HepG2 (cell line): ENCODE measurements around the gene OSTF1. TPM values are rescaled to one million over a fixed set of nuclear protein-coding genes. Genes with fewer than 3 reads are reported as not detected.
A peak's percentile ranks its signal among the peaks of the same experiment; 100 is the strongest.

Source experiments
- ATAC-seq: fragments of 200-7000 bp; cut with Tn5 transposase; 3 replicates; pipeline ENCODE4 v1.9.1; 2020; ENCODE audit warnings: mild to moderate bottlenecking, moderate library complexity
- BruUV-seq: library from RNA; stranded (reverse); fragments of 400-500 nt; replicated peaks from 2 replicates; lab custom pipeline; 2021; lab: Mats Ljungman, UMichigan
- CTCF ChIA-PET: fragments of 300-600 bp; formaldehyde crosslinking; extraction: SDS; loops from one replicate; lab custom pipeline; 2021; ENCODE audit warnings: low total read pairs, inconsistent platforms, low intra/inter-chr PET ratio; lab: Yijun Ruan, JAX
- POLR2A ChIA-PET: fragments of 350-600 bp; sonication (Branson Sonifier 250); formaldehyde crosslinking; loops from one replicate; lab custom pipeline; 2020; ENCODE audit warnings: antibody characterized with exemption, inconsistent platforms; lab: Yijun Ruan, JAX
- DNase-seq: peaks from one replicate; pipeline ENCODE4 v3.0.0-alpha.2; 2015; ENCODE audit warnings: low spot score
- FAIRE-seq: peaks from 3 replicates; lab custom pipeline; 2011; peaks lifted over from hg19 to GRCh38; lab: Jason Lieb, UNC
- H2AFZ ChIP-seq: one replicate; pipeline ENCODE4 v1.6.1; 2011; ENCODE audit warnings: low read length, inconsistent platforms
- H3K27ac ChIP-seq: fragments of 300-600 bp; 3 replicates; pipeline ENCODE4 v1.8.0; 2011; ENCODE audit warnings: mixed run types, mild to moderate bottlenecking, mixed read lengths, low read length, inconsistent platforms; ENCODE audit not compliant: insufficient read depth; ENCODE audit errors: extremely low read length
- H3K27me3 ChIP-seq, 2 experiments: fragments of 200-600 bp in 1 of 2; 2 replicates in 1 of 2; 3 replicates in 1 of 2; pipeline versions ENCODE4 v1.6.0 to v1.8.0; 2011; ENCODE audit warnings: low read length in 2 of 2, mild to moderate bottlenecking in 2 of 2, moderate library complexity in 2 of 2, inconsistent platforms in 1 of 2; ENCODE audit not compliant: insufficient read depth in 2 of 2, control insufficient read depth in 1 of 2
- H3K36me3 ChIP-seq, 2 experiments: fragments of 200-600 bp in 1 of 2; replicated peaks in 1 of 2; 2 replicates in 1 of 2; 3 replicates in 1 of 2; pipeline versions ENCODE4 v1.5.1 to v1.8.0; 2011; ENCODE audit warnings: low read length in 2 of 2, inconsistent platforms in 1 of 2; ENCODE audit not compliant: insufficient read depth in 2 of 2, control insufficient read depth in 1 of 2
- H3K4me1 ChIP-seq: 2 replicates; pipeline ENCODE4 v1.5.1; 2012; ENCODE audit warnings: low read length, inconsistent platforms; ENCODE audit not compliant: insufficient read depth
- H3K4me2 ChIP-seq: 2 replicates; pipeline ENCODE4 v1.6.0; 2011; ENCODE audit warnings: low read depth, low read length, inconsistent platforms
- H3K4me3 ChIP-seq, 3 experiments: fragments of 200-600 bp in 1 of 3; sonication (generic), shearing (Covaris generic) in 1 of 3; replicated peaks in 1 of 3; 2 replicates each; pipeline ENCODE4 v1.5.1; 2011 to 2016; ENCODE audit warnings: low read length in 3 of 3, inconsistent platforms in 2 of 3, low read depth in 2 of 3, mild to moderate bottlenecking in 2 of 3, control low read depth in 1 of 3, mixed read lengths in 1 of 3; ENCODE audit not compliant: insufficient read depth in 1 of 3
- H3K79me2 ChIP-seq: one replicate; pipeline ENCODE4 v1.6.1; 2011; ENCODE audit warnings: low read length, inconsistent platforms; ENCODE audit not compliant: insufficient read depth
- H3K9ac ChIP-seq: 2 replicates; pipeline ENCODE4 v1.6.0; 2011; ENCODE audit warnings: mild to moderate bottlenecking, low read depth, low read length, inconsistent platforms; ENCODE audit not compliant: insufficient read depth
- H3K9me3 ChIP-seq: 2 replicates; pipeline ENCODE4 v1.5.1; 2012; ENCODE audit warnings: mild to moderate bottlenecking, low read length
- H4K20me1 ChIP-seq: 2 replicates; pipeline ENCODE4 v1.6.0; 2011; ENCODE audit warnings: inconsistent platforms, mild to moderate bottlenecking, low read length, moderate library complexity; ENCODE audit not compliant: insufficient read depth
- ASH2L ChIP-seq: fragments of 300-600, 200-600 bp; sonication (generic); IDR thresholded peaks from 2 replicates; pipeline ENCODE4 v1.7.0; 2017; ENCODE audit warnings: low read depth, mild to moderate bottlenecking, moderate library complexity, mixed read lengths, low read length; ENCODE audit not compliant: insufficient read length
- BRF2 ChIP-seq: sonication (generic); formaldehyde crosslinking; IDR thresholded peaks from 2 replicates; pipeline ENCODE4 v1.8.1; 2022; ENCODE audit warnings: mild to moderate bottlenecking, missing genetic modification reagents
- ERF ChIP-seq: IDR thresholded peaks from 2 replicates; pipeline ENCODE4 v1.6.1; 2018; ENCODE audit warnings: missing biosample characterization, missing genetic modification reagents
- HNRNPL ChIP-seq: fragments of 200-400 bp; formaldehyde crosslinking; IDR thresholded peaks from 2 replicates; pipeline ENCODE4 v1.6.1; 2017; ENCODE audit warnings: mild to moderate bottlenecking, low read depth, low read length
- JDP2 ChIP-seq: sonication (generic); formaldehyde crosslinking; IDR thresholded peaks from 2 replicates; pipeline ENCODE4 v1.8.1; 2022; ENCODE audit warnings: missing genetic modification reagents, borderline replicate concordance
- MIER3 ChIP-seq: IDR thresholded peaks from 2 replicates; pipeline ENCODE4 v1.6.1; 2016; ENCODE audit warnings: missing compliant biosample characterization, borderline replicate concordance
- NONO ChIP-seq, 2 experiments: fragments of 450-650 bp in 1 of 2; sonication (generic) in 1 of 2; formaldehyde crosslinking in 1 of 2; IDR thresholded peaks in 1 of 2; conservative IDR thresholded peaks in 1 of 2; 2 replicates each; pipeline versions ENCODE4 v1.6.1 to v1.8.0; 2017 to 2022; ENCODE audit warnings: mild to moderate bottlenecking in 1 of 2, missing genetic modification reagents in 1 of 2, moderate library complexity in 1 of 2
- POLR2A ChIP-seq, 2 experiments: IDR thresholded peaks; 2 replicates each; pipeline ENCODE4 v1.6.1; 2011; ENCODE audit warnings: low read depth in 2 of 2, low read length in 2 of 2, mild to moderate bottlenecking in 1 of 2, moderate library complexity in 1 of 2; ENCODE audit not compliant: insufficient read depth in 1 of 2
- PRPF4 ChIP-seq: fragments of 200-400 bp; formaldehyde crosslinking; IDR thresholded peaks from 2 replicates; pipeline ENCODE4 v1.6.1; 2016; ENCODE audit warnings: low read length, low read depth; ENCODE audit not compliant: poor library complexity, severe bottlenecking
- SOX13 ChIP-seq, 3 experiments: fragments of 450-650 bp in 1 of 3; sonication (generic) in 1 of 3; formaldehyde crosslinking in 1 of 3; IDR thresholded peaks in 2 of 3; conservative IDR thresholded peaks in 1 of 3; 2 replicates each; pipeline versions ENCODE4 v1.5.0 to v1.6.1; 2016 to 2020; ENCODE audit warnings: antibody characterized with exemption in 1 of 3, mild to moderate bottlenecking in 1 of 3, missing compliant biosample characterization in 1 of 3, missing genetic modification reagents in 1 of 3, moderate library complexity in 1 of 3
- ZBTB38 ChIP-seq: sonication (generic); formaldehyde crosslinking; IDR thresholded peaks from 2 replicates; pipeline ENCODE4 v1.5.1; 2020; ENCODE audit warnings: mild to moderate bottlenecking, missing genetic modification reagents
- ZFAT ChIP-seq: sonication (generic); formaldehyde crosslinking; conservative IDR thresholded peaks from 2 replicates; pipeline ENCODE4 v1.8.1; 2023; ENCODE audit warnings: missing genetic modification reagents, inconsistent platforms
- ZFY ChIP-seq: sonication (generic); formaldehyde crosslinking; IDR thresholded peaks from 2 replicates; pipeline ENCODE4 v1.4.0; 2020; ENCODE audit warnings: missing genetic modification reagents
- ZNF225 ChIP-seq: sonication (generic); formaldehyde crosslinking; IDR thresholded peaks from 2 replicates; pipeline ENCODE4 v1.4.0; 2020; ENCODE audit warnings: mild to moderate bottlenecking, missing genetic modification reagents
- ZNF550 ChIP-seq: sonication (generic); formaldehyde crosslinking; IDR thresholded peaks from 2 replicates; pipeline ENCODE4 v1.4.0; 2020; ENCODE audit warnings: mild to moderate bottlenecking, missing genetic modification reagents, borderline replicate concordance
- ZNF607 ChIP-seq: sonication (generic); formaldehyde crosslinking; IDR thresholded peaks from 2 replicates; pipeline ENCODE4 v1.5.1; 2020; ENCODE audit warnings: missing genetic modification reagents, mild to moderate bottlenecking, borderline replicate concordance
- WGBS: methylation state at CpG from one replicate; pipeline ENCODE4 v1.1.6; 2017; ENCODE audit warnings: low lambda C conversion rate; 5-methylcytosine and 5-hydroxymethylcytosine counted together
- in situ Hi-C: cut with HindIII; loops from 2 replicates; pipeline ENCODE4 v1.10.0; 2017; ENCODE audit warnings: low pct_unique_long_range_greater_than_20kb; ENCODE audit not compliant: extremely low pct_ligation_motif_present
- intact Hi-C: fragments of 100-400 bp; cut with micrococcal nuclease; formaldehyde crosslinking; loops from one replicate; pipeline ENCODE4 v1.10.0; 2022; ENCODE audit not compliant: unreplicated experiment
- polyA plus RNA-seq, 8 experiments: library from polyadenylated mRNA; depleted of rRNA in 3 of 8; stranded (reverse) in 7 of 8; unstranded in 1 of 8; fragments of >200 nt; fragmentation: Illumina TruSeq in 4 of 8; extraction: Trizol in 4 of 8; gene quantifications; 2 replicates each; pipeline versions ENCODE4 v1.2.1 to v1.2.3, GENCODE V29; 2011 to 2016; ENCODE audit warnings: low read depth in 4 of 8, missing spikeins in 1 of 8, mixed read lengths in 1 of 8; ENCODE audit not compliant: insufficient read depth in 1 of 8
- total RNA-seq, 5 experiments: library from RNA; depleted of rRNA; stranded (reverse); fragments of >200 nt; fragmentation: Illumina TruSeq; extraction: Trizol; gene quantifications; 2 replicates each; pipeline ENCODE4 v1.2.3, GENCODE V29; 2016; ENCODE audit warnings: low read depth in 1 of 5
- TF ChIP-seq, protein P1 (sequence below): sonication (generic); formaldehyde crosslinking; IDR thresholded peaks from 2 replicates; pipeline ENCODE4 v1.4.0; 2020; ENCODE audit warnings: missing genetic modification reagents, mild to moderate bottlenecking, borderline replicate concordance
- TF ChIP-seq, protein P2 (sequence below): sonication (generic); formaldehyde crosslinking; IDR thresholded peaks from 2 replicates; pipeline ENCODE4 v1.4.0; 2020; ENCODE audit warnings: missing genetic modification reagents, borderline replicate concordance

Gene OSTF1
- total and polyA plus RNA-seq, 2 of the 13 experiments (the other 11 are each of a cell fraction or from before 2014, with no cell fraction given) = 16.8 to 39.0 TPM

- ATAC-seq = no peak
- H3K36me3 ChIP-seq = no peaks in the 10 kb centered on the region
- intact Hi-C loops = no loop called here
- BruUV-seq = no TSS peak
- no peaks in the 10 kb centered on the region; a peak in 1 of 5 replicates for H3K27me3 ChIP-seq
- in situ Hi-C loops = no loop called here
- no peaks in the 10 kb centered on the region for H3K79me2 ChIP-seq
- H3K27ac ChIP-seq = peak overlapping the region; percentile 58
- no peak for FAIRE-seq
- H3K4me3 ChIP-seq = peak overlapping the region in 2 of 3 experiments; percentile 36 to 56; a peak in 3 of 6 replicates
- H3K4me2 ChIP-seq = peak overlapping the region; percentile 77
- 55% methylated on average over 4 of the region's 5 CpGs for WGBS
- CTCF ChIA-PET = no interaction called here
- peaks cover 47% of the 10 kb centered on the region for H3K4me1 ChIP-seq
- POLR2A ChIA-PET = interaction anchor here (1.5 kb wide), 1 partner anchor 56 kb away, joined by 5 read pairs; the partner anchor contains the start of gene CARNMT1
- H3K9ac ChIP-seq = peak overlapping the region; percentile 57; the same call in 1 of the 2 replicates
- no peaks in the 10 kb centered on the region for H3K9me3 ChIP-seq
- no peaks in the 10 kb centered on the region for H4K20me1 ChIP-seq
- H2AFZ ChIP-seq = no peak overlapping the region
- DNase-seq = peak; percentile 24
- TF ChIP-seq MIER3 (CRISPR knock-in tag) = no peak
- no peak for TF ChIP-seq SOX13 (IDR thresholded peaks at IDR 0.05)
- peak in 1 of 2 experiments; percentile 43; a peak in 1 of 4 replicates for TF ChIP-seq SOX13 (CRISPR knock-in tag; conservative IDR thresholded peaks at IDR 0.05 in 1 of 2, IDR thresholded peaks at IDR 0.05 in 1 of 2)
- TF ChIP-seq, protein P1, sequence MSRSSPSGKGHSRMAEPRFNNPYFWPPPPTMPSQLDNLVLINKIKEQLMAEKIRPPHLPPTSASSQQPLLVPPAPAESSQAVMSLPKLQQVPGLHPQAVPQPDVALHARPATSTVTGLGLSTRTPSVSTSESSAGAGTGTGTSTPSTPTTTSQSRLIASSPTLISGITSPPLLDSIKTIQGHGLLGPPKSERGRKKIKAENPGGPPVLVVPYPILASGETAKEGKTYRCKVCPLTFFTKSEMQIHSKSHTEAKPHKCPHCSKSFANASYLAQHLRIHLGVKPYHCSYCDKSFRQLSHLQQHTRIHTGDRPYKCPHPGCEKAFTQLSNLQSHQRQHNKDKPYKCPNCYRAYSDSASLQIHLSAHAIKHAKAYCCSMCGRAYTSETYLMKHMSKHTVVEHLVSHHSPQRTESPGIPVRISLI (CRISPR knock-in tag) = no peak
- no peak for TF ChIP-seq POLR2A (IDR thresholded peaks at IDR 0.05; ENCODE audit: insufficient read depth in 1 of 2, low read depth in 2 of 2, low read length in 2 of 2)
- TF ChIP-seq, protein P2, sequence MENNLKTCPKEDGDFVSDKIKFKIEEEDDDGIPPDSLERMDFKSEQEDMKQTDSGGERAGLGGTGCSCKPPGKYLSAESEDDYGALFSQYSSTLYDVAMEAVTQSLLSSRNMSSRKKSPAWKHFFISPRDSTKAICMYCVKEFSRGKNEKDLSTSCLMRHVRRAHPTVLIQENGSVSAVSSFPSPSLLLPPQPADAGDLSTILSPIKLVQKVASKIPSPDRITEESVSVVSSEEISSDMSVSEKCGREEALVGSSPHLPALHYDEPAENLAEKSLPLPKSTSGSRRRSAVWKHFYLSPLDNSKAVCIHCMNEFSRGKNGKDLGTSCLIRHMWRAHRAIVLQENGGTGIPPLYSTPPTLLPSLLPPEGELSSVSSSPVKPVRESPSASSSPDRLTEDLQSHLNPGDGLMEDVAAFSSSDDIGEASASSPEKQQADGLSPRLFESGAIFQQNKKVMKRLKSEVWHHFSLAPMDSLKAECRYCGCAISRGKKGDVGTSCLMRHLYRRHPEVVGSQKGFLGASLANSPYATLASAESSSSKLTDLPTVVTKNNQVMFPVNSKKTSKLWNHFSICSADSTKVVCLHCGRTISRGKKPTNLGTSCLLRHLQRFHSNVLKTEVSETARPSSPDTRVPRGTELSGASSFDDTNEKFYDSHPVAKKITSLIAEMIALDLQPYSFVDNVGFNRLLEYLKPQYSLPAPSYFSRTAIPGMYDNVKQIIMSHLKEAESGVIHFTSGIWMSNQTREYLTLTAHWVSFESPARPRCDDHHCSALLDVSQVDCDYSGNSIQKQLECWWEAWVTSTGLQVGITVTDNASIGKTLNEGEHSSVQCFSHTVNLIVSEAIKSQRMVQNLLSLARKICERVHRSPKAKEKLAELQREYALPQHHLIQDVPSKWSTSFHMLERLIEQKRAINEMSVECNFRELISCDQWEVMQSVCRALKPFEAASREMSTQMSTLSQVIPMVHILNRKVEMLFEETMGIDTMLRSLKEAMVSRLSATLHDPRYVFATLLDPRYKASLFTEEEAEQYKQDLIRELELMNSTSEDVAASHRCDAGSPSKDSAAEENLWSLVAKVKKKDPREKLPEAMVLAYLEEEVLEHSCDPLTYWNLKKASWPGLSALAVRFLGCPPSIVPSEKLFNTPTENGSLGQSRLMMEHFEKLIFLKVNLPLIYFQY (CRISPR knock-in tag) = no peak
- no peak for TF ChIP-seq ZNF550 (CRISPR knock-in tag)
- no peak for TF ChIP-seq PRPF4
- TF ChIP-seq JDP2 = no peak
- TF ChIP-seq NONO (IDR thresholded peaks at IDR 0.05) = no peak
- TF ChIP-seq NONO (CRISPR knock-in tag; conservative IDR thresholded peaks at IDR 0.05) = no peak
- no peak for TF ChIP-seq ZFY
- no peak for TF ChIP-seq ZNF607 (CRISPR knock-in tag)
- TF ChIP-seq HNRNPL = no peak
- 0 out of 2 replicates have a peak, but pooled peaks have one; percentile 2 for TF ChIP-seq ERF (CRISPR knock-in tag)
- TF ChIP-seq ZNF225 (CRISPR knock-in tag) = no peak
- 0 out of 2 replicates have a peak, but pooled peaks have one; percentile 36 for TF ChIP-seq ZBTB38
- TF ChIP-seq ASH2L = no peak
- no peak for TF ChIP-seq ZFAT (CRISPR knock-in tag)
- TF ChIP-seq BRF2 (CRISPR knock-in tag) = no peak
These were observed 4.1 kb upstream of the OSTF1 start for GRCh38 chr9:75084081-75084672.
